ENCODE measurements around the gene LDB3. TPM values are rescaled to one million over a fixed set of nuclear protein-coding genes. Genes with fewer than 3 reads are reported as not detected.

Gene LDB3
- total RNA-seq, 2 experiments from 2014 or later, result not detected

DNA sequence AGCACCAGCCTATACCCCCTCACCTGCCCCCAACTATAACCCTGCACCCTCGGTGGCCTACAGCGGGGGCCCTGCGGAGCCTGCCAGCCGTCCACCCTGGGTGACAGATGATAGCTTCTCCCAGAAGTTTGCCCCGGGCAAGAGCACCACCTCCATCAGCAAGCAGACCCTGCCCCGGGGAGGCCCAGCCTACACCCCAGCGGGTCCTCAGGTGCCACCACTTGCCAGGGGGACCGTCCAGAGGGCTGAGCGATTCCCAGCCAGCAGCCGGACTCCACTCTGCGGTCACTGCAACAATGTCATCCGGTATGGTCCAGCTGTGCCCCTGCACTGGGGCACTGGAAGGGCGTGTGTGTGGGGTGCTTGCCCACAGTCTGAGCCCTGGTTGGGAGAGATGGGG is 48.2 kb downstream of the LDB3 start:
- ATAC-seq (ENCODE audit: low read depth), result no peak
- POLR2A ChIA-PET, result no interaction called here
- Mint-ChIP-seq H3K4me3 (no peak overlapping the region), H3K27ac (no peak overlapping the region), H3K27me3 (peaks cover 11% of the 10 kb centered on the region), H3K4me1 (peaks cover 4% of the 10 kb centered on the region), H3K9me3 (no peaks in the 10 kb centered on the region), H3K36me3 (no peaks in the 10 kb centered on the region)
- no peak for DNase-seq

DNA sequence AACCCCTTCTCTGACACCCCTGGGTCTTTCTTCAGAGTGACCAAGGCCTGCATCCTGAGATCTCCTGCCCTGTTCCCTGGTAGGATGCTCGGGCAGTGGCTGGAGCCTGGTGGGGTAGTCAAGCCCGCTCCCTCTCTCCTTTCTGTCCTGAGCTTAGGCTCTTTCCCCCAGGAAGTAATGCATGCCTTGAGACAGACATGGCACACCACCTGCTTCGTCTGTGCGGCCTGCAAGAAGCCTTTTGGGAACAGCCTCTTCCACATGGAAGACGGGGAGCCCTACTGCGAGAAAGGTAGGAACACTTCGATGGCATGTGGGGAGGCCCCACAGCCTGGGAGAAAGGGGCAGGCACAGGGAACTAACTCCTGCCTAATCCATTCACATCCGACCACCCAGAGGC is 50.2 kb downstream of the LDB3 start:
- no peak for ATAC-seq (ENCODE audit: low read depth)

DNA sequence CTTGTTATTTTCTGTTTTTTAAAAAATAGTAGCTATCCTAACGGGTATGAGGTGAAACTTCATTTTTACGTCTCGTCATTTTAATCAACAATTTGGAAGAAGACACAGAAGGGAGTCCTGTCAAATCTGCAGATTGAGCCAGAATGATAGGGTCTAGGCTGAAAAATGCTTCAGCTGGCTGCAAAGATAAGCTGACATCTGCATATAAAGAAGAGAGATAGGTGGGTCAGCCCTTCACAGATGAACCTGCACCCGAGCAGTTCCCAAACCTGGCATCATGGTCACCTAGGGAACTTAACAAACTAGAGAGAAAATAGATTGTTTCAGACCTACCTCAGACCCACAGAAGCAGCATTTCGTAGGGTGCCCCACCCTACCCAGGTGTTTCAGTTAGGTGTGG is 52.9 kb downstream of the LDB3 start:
- H3K36me3 Mint-ChIP-seq, result no peaks in the 10 kb centered on the region
- ATAC-seq (ENCODE audit: low read depth), result no peak
- POLR2A ChIA-PET, result interaction anchor here (2.0 kb wide), 1 partner anchor 10 kb away, joined by 5 read pairs; no protein-coding TSS in a partner anchor
- no peak overlapping the region for H3K4me3 Mint-ChIP-seq
- H3K4me1 Mint-ChIP-seq, result peaks cover 6% of the 10 kb centered on the region
- H3K9me3 Mint-ChIP-seq, result no peaks in the 10 kb centered on the region
- no peak overlapping the region for H3K27ac Mint-ChIP-seq
- peaks cover 25% of the 10 kb centered on the region for H3K27me3 Mint-ChIP-seq
- no peak for DNase-seq

More for the DNA sequence above, 50.2 kb downstream of the LDB3 start:
- H3K4me1 Mint-ChIP-seq, result peaks cover 5% of the 10 kb centered on the region
- POLR2A ChIA-PET, result no interaction called here
- DNase-seq, result no peak
- no peaks in the 10 kb centered on the region for H3K9me3 Mint-ChIP-seq
- peaks cover 16% of the 10 kb centered on the region for H3K27me3 Mint-ChIP-seq
- no peaks in the 10 kb centered on the region for H3K36me3 Mint-ChIP-seq
- no peak overlapping the region for H3K27ac Mint-ChIP-seq
- no peak overlapping the region for H3K4me3 Mint-ChIP-seq

DNA sequence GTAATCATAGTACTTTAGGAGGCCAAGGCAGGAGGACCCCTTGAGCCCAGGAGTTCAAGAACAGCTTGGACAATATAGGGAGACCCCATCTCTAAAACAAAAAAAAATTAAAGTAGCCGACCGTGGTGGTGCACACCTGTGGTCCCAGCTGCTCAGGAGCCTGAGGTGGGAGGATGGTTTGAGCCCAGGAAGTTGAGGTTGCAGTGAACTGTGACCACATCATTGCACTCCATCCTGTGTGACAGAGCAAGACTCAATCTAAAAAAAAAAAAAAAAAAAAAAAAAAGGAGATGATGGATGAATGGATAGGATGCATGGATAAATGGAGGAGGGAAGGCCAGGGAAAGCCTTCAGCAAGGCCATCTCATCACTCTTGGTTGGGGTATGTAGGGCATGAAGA is 54.7 kb downstream of the LDB3 start:
- DNase-seq (no peak), ATAC-seq (ENCODE audit: low read depth) (peak; percentile 66)
- peaks cover 27% of the 10 kb centered on the region for H3K27me3 Mint-ChIP-seq
- no peaks in the 10 kb centered on the region for H3K9me3 Mint-ChIP-seq
- no peak overlapping the region for H3K4me3 Mint-ChIP-seq
- POLR2A ChIA-PET, result no interaction called here
- peaks cover 6% of the 10 kb centered on the region for H3K4me1 Mint-ChIP-seq
- no peak overlapping the region for H3K27ac Mint-ChIP-seq
- no peaks in the 10 kb centered on the region for H3K36me3 Mint-ChIP-seq

DNA sequence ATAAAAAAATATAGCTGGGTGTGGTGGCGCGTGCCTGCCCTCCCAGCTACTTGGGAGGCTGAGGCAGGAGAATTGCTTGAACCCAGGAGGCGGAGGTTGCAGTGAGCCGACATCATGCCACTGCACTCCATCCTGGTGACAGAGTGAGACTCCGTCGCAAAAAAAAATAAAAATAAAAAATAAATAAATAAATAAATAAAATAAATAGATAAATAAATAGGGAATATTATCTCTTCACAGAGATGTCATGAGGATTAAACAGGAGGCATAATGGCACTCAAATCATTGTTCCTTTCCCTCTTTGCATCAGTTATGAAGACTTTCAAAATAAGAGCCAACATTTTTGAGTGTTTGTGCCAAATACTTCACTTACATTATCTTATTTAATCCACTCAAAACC is 56.1 kb downstream of the LDB3 start:
- H3K27ac Mint-ChIP-seq, result no peak overlapping the region
- peaks cover 32% of the 10 kb centered on the region for H3K27me3 Mint-ChIP-seq
- no peaks in the 10 kb centered on the region for H3K36me3 Mint-ChIP-seq
- ATAC-seq (ENCODE audit: low read depth) (no peak), DNase-seq (no peak)
- H3K4me3 Mint-ChIP-seq, result no peak overlapping the region
- POLR2A ChIA-PET, result no interaction called here
- H3K9me3 Mint-ChIP-seq, result no peaks in the 10 kb centered on the region
- H3K4me1 Mint-ChIP-seq, result peaks cover 6% of the 10 kb centered on the region

DNA sequence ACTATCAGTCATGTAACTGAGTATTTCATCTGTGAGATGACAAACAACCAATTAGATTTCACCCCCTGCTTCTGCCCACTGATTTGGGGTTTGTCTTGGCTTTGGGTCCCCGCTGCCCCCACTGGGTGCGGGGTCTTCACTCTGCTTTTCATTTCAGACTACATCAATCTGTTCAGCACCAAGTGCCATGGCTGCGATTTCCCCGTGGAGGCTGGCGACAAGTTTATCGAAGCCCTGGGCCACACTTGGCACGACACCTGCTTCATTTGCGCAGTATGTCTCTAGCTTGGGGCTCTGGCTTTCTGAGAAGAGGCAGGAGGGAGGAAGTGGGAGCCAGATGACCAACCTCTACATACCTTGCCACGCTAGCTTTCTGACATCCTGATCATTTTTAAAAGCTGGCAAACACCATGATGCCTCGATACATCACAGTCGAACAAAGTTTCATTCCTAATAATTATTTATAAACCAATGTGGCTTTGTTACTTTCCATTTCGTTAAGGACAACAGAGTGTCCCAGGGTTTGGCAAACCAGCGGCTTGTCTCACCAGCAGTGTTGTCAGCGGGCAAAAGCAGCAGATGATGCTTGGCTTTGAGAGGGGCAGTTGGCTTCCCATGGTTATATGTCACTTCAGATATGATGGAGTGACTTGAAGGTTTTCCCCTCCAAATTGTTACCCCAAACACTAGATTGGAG is 57.8 kb downstream of the LDB3 start:
- Mint-ChIP-seq H3K27me3 (peaks cover 24% of the 10 kb centered on the region), H3K27ac (no peak overlapping the region)

DNA sequence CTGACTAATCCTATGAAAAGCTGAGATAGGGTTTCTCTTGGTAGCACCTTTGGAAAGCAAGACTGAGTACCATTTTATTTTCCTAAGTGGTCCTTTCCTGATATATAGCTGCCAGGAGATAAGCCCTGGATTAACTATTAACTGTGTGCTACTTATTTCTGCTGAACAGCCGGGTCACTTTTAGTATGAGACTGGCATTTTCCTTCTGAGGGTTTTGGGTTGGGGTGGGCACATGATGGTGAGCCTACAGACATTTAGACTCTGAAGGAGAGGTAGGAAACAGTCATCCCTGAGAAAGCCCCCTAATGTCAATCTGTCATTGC is 58.3 kb downstream of the LDB3 start:
- POLR2A ChIA-PET, result interaction anchor here (1.0 kb wide), 1 partner anchor 11 kb away, joined by 3 read pairs; no protein-coding TSS in a partner anchor
- Mint-ChIP-seq H3K4me3 (no peak overlapping the region), H3K27me3 (peaks cover 20% of the 10 kb centered on the region), H3K9me3 (no peaks in the 10 kb centered on the region), H3K4me1 (peaks cover 6% of the 10 kb centered on the region), H3K27ac (no peak overlapping the region), H3K36me3 (no peaks in the 10 kb centered on the region)
- ATAC-seq (ENCODE audit: low read depth), result no peak
- no peak for DNase-seq

More for the DNA sequence above, 57.8 kb downstream of the LDB3 start:
- ATAC-seq (ENCODE audit: low read depth) (no peak), DNase-seq (no peak)
- no peak overlapping the region for H3K4me3 Mint-ChIP-seq
- peaks cover 6% of the 10 kb centered on the region for H3K4me1 Mint-ChIP-seq
- POLR2A ChIA-PET, result interaction anchor here (1.0 kb wide), 1 partner anchor 11 kb away, joined by 3 read pairs; no protein-coding TSS in a partner anchor
- H3K9me3 Mint-ChIP-seq, result no peaks in the 10 kb centered on the region
- H3K36me3 Mint-ChIP-seq, result no peaks in the 10 kb centered on the region

DNA sequence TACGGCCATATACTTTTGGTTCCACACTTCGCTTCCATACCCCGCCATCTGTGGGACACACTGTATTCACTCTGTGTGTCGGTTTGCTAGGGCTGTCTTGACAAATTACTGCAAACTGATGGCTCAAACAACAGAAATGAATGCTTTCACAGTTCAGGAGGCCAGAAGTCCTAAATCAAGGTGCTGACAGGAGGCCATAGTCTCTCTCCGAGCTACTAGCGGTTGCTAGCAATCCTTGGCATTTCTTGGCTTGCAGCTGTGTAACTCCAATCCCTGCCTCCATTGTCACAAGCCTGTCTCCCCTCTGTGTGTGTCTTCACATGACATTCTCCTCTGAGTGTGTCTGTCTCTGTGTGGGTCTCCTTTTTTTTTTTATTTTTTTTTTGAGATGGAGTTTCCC is 59.2 kb downstream of the LDB3 start:
- POLR2A ChIA-PET, result no interaction called here
- peaks cover 16% of the 10 kb centered on the region for H3K27me3 Mint-ChIP-seq
- ATAC-seq (ENCODE audit: low read depth) (no peak), DNase-seq (no peak)
- H3K4me1 Mint-ChIP-seq, result peaks cover 6% of the 10 kb centered on the region
- H3K36me3 Mint-ChIP-seq, result no peaks in the 10 kb centered on the region
- H3K4me3 Mint-ChIP-seq, result no peak overlapping the region
- no peaks in the 10 kb centered on the region for H3K9me3 Mint-ChIP-seq
- H3K27ac Mint-ChIP-seq, result no peak overlapping the region

DNA sequence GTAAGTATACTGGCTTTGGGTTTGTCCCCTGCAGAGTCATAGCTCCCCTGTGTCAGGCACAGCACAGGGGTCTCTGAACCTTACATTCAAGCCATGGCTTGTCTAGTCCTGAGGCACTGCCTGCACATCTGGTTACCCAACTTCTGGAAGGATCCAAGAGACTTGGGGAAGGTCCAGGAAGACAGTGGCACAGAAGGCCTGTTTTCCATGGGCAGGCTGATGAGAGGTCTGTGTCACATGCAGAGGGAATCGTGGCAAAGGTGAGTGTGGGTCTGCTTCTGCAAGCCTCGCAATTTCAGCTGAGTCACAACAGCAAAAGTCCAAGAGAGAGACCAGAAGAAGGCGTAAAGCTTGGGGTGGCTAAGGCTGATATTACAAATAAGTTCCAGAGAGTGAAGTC is 59.7 kb downstream of the LDB3 start:
- Mint-ChIP-seq H3K4me3 (no peak overlapping the region), H3K36me3 (no peaks in the 10 kb centered on the region), H3K27ac (no peak overlapping the region), H3K27me3 (peaks cover 16% of the 10 kb centered on the region), H3K9me3 (no peaks in the 10 kb centered on the region), H3K4me1 (peaks cover 6% of the 10 kb centered on the region)
- POLR2A ChIA-PET, result no interaction called here
- no peak for DNase-seq
- no peak for ATAC-seq (ENCODE audit: low read depth)

DNA sequence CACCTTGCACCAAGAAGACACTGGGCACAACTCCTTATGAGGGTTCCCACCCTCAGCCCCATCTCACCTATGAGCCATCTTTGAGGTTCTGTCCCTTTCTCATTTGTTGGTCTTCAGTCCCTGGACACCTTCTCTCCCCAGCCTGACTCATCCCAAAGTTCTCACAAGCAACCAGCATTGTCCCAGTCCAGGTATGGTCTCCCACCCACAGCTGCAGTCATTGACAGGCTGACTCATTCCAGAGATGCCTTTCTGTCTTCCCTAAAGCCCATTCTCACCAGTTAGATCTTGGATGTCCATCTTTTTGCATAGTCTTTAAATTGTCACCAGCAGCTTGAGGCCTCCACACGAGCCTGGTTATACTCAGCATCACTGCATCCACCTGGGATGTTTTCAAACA is 61.4 kb downstream of the LDB3 start:
- POLR2A ChIA-PET, result no interaction called here
- no peaks in the 10 kb centered on the region for H3K4me1 Mint-ChIP-seq
- peaks cover 16% of the 10 kb centered on the region for H3K27me3 Mint-ChIP-seq
- ATAC-seq (ENCODE audit: low read depth) (no peak), DNase-seq (no peak)
- H3K36me3 Mint-ChIP-seq, result no peaks in the 10 kb centered on the region
- no peak overlapping the region for H3K27ac Mint-ChIP-seq
- H3K4me3 Mint-ChIP-seq, result no peak overlapping the region
- no peaks in the 10 kb centered on the region for H3K9me3 Mint-ChIP-seq

DNA sequence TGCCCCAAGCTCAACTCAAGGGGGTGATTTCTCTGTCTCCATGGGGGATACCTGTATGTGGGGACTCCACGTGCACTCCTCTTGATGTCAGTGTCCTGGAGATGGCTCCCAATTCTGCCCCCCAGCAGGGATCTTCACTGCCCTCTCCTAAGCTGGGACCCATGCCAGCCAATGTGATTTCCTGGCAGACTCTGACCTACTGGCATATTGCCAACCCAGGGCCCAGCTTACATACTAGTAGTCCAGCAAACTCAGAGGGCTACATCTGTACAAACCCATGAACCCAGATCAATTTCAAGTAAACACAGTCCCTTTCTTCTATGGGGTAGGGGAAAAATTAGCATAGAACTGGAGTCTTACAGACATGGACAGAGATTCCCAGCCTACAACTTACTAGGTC is 61.9 kb downstream of the LDB3 start:
- Mint-ChIP-seq H3K9me3 (no peaks in the 10 kb centered on the region), H3K36me3 (no peaks in the 10 kb centered on the region), H3K4me1 (no peaks in the 10 kb centered on the region), H3K27ac (no peak overlapping the region), H3K27me3 (peaks cover 18% of the 10 kb centered on the region), H3K4me3 (no peak overlapping the region)
- DNase-seq (no peak), ATAC-seq (ENCODE audit: low read depth) (no peak)
- POLR2A ChIA-PET, result no interaction called here

DNA sequence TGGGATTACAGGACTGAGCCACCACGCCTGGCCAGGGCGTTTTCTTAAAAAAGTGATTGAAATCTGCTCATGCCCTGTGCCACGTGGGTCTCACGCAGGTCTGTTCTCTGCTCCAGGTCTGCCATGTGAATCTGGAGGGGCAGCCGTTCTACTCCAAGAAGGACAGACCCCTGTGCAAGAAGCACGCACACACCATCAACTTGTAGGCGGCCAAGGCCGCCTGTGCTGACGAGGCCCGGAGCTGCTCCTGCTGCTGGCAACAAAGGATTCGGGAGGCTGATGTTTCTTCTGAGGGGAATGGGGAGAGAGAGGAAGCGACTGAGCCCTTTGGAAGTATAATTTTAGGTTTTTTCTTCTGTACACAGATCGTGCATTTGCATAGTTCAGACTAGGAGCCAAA is 64.5 kb downstream of the LDB3 start:
- Mint-ChIP-seq H3K4me3 (no peak overlapping the region), H3K9me3 (no peaks in the 10 kb centered on the region), H3K27me3 (peaks cover 7% of the 10 kb centered on the region), H3K27ac (no peak overlapping the region), H3K36me3 (no peaks in the 10 kb centered on the region), H3K4me1 (no peaks in the 10 kb centered on the region)
- DNase-seq (no peak), ATAC-seq (ENCODE audit: low read depth) (no peak)
- POLR2A ChIA-PET, result no interaction called here

DNA sequence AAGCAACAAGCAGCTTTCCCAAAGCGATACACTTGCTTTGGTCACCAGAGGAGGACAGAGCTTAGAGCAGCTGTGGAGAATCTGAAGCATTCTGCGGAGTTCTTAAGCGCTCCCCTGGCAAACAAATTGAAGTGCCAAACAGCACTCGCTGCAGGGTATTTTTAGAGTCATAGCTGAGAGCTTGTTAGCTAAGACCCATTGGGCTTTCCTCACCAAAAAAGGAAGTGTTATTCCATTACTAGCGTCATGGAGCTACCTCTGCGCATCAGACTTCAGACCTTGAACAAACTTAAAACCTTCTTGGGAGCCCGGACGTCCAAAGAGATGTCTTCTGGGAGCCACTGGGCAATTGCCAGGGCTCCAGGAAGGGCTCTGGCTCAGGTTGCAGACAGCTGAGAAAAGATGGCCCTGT is 65.0 kb downstream of the LDB3 start:
- Mint-ChIP-seq H3K27me3 (peaks cover 7% of the 10 kb centered on the region), H3K4me1 (no peaks in the 10 kb centered on the region), H3K36me3 (no peaks in the 10 kb centered on the region), H3K27ac (no peak overlapping the region), H3K9me3 (no peaks in the 10 kb centered on the region), H3K4me3 (no peak overlapping the region)
- DNase-seq (no peak), ATAC-seq (ENCODE audit: low read depth) (no peak)
- POLR2A ChIA-PET, result no interaction called here

DNA sequence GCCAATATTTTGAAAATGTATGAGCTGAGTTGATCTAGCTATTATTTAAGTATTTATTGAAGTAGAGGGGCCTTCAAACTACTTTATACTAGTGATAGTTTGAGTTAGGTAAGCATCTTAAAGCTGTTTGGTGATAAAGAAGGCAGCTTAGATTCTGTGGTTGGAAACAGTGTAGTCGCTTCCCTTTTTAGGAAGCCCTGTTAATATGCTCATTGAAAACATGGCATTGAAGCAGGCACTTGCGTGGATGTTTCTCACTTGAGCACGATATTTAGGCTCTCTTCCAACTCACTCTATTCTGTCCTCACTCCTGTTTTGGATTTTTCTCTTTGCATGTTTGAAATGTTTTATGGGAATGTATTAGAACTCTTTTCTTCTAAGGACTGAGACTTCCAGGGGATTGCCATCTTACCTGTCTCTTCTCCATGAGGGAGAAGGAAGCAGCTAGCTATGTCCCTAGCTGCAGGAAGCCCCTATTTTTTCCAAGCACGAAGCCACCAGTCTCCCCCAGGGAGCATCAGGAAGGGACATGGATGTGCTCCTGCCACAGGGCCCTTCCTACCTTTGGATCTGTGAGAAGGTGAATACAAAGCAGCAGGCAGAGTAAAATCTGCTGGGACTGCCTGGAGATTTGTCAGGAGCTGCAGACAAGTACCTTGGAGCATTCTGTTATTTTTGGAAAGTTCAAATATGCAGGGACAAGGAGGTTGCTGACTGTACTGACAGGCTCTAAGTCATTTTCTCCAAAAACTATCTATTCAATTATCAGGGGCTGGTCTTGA is 66.1 kb downstream of the LDB3 start:
- H3K9me3 Mint-ChIP-seq, result no peaks in the 10 kb centered on the region
- H3K36me3 Mint-ChIP-seq, result no peaks in the 10 kb centered on the region
- ATAC-seq (ENCODE audit: low read depth), result no peak
- H3K27me3 Mint-ChIP-seq, result peaks cover 4% of the 10 kb centered on the region
- H3K27ac Mint-ChIP-seq, result no peak overlapping the region
- no peak overlapping the region for H3K4me3 Mint-ChIP-seq
- DNase-seq, result no peak
- no peaks in the 10 kb centered on the region for H3K4me1 Mint-ChIP-seq
- POLR2A ChIA-PET, result no interaction called here
